GM19463 (cell line): ENCODE results near the gene ETFA.
"Not testable (repeated sequence)": the region's sequence is repeated elsewhere in the genome, so short reads cannot be mapped to it uniquely, and the experiment has no call there.

Source experiments
- ATAC-seq: cut with Tn5 transposase; IDR thresholded peaks from one replicate; pipeline ENCODE4 v1.9.1; 2021; ENCODE audit warnings: mild to moderate bottlenecking, moderate library complexity; ENCODE audit not compliant: unreplicated experiment

The ETFA gene

DNA sequence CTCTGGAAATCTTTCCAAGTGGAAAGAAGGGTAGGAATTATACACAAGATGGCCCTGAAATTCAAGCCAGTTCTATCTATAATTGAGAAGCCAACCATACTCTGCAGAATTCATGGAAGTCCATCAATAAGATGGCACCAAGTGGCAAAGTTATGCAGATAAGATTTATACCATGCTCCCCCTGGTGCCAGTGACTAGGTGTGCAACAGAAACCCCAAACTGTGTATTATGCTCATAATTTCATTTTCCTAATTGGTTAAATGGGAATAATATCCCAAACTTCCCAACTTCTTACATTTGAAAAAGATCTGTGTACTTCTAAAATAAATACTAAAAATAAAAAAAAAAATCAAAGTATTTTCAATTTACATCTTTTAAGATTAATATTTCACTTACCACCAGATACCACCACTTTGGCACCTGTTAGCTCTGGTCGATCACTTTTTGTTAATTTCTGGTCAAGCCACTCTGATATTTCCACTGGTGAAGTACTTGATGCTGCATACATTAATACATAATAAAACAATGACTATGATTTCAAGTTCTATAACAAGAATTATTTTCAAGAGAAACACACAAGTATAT is 25.9 kb downstream of the ETFA start:
- ATAC-seq, result no peak

DNA sequence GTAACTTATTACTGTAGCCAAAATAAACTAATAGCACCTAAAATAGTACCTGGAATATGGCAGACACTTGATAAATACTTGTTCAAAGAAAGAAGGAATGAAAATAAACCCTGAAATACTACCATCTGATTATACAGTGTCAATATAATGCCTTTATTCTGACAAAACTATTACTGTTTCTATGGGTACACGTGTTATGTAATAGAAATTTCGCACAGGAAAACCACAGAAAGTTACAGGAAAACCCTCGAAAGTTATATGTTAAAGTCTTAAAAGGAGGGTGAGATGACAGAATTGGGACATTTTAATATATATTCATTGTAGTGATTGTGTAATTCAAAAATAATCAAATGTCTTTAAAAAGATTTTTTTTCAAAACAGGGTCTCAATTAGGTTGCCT is 28.8 kb downstream of the ETFA start:
- ATAC-seq, result no peak

DNA sequence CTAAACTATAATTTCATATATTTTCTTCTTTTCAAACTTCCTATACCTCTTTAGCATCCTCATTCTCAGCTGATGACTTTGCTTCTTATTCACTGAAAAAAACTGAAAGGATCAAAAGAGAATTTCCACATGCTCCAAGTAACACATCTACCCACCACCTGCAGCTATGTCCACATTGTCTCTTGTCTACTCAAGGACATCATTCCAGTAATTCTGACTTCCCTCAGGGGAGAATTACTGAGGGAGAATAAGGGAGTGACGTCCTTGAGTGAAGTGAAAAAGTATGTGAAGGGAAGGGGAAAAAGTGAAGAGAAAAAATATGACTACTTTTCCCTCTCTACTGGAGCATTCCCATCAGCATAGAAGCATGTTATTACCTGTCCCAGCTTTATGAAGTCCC is 32.6 kb downstream of the ETFA start:
- no peak for ATAC-seq

DNA sequence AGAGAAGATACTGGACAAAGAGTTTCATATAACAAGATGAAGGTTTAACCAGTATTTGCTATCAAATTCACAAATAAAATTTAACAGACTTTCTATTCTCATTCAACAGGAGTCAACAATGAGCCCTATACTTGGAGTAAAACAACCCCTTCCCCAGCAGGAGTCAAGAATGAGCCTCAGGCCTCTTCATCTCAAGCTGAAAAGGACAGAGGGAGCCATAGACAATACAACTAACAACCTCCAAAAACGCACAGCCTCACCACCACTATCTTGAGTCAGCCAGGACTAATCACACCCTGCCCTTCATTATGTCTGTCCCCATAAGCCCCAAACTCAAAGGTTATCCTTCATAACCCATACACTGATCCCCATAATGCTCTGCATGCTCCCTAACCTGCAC is 36.4 kb downstream of the ETFA start:
- ATAC-seq, result no peak

DNA sequence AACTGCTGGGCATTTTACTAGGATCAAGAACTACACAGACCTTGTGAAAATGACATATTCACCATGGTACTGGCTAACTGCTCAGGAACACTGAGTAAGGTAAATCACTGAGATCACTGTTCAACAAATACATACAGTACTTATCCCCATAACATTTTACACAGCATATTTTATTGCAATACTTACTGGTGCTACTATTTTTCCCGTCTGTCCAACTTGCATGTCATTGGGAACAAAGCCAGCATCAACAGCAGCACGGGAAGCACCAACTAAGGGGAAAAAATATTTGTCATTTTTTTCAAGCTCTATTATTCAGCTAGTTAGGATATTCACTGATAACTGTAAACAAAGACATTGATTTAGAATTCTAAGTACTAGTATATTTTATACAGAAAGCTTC is 37.0 kb downstream of the ETFA start:
- no peak for ATAC-seq

DNA sequence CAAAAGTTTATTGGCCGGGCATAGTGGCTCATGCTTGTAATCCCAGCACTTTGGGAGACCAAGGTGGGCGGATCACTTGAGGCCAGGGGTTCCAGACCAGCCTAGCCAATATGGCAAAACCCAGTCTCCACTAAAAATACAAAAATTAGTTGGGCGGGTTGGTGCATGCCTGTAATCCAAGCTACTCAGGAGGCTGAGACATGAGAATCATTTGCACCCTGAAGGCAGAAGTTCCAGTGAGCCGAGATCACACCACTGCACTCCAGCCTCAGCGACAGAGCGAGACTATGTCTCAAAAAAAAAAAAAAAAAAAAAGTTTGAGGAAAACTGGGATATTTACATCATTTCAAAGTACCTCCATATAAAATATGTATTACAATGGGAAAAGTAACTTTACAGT is 40.4 kb downstream of the ETFA start:
- no peak for ATAC-seq

DNA sequence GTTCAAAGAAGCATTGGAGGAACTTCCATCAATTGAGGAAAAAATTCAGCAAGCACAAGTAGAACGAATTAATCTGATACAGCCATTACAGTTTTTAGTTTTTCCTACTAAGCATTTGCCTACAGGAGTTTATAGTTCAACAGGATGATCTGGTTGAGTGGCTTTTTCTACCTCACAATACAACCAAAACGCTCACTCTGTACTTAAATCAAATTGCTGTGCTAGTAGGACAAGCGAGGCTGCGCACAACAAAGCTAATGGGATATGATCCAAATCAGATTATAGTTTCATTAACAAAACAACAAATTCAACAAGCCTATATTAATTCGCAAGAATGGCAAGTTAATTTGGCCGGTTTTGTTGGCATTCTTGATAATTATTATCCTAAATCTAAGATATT is 44.2 kb downstream of the ETFA start:
- ATAC-seq, result no peak

DNA sequence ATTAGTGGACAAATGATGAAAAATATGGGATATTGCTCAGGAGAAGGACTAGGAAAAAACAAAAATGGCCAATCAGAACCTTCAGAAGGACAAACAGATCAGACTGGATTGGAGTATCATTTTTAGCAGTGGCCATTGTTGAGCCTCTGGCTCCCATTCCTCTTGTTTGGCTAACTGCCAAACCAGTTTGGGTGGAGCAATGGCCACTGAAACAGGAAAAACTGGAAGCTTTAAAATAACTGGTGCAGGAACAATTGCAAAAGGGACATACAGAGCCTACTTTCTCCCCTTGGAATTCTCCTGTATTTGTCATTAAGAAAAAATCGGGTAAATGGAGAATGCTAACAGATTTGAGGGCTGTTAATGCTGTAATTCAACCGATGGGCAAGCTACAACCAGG is 45.5 kb downstream of the ETFA start:
- ATAC-seq, result not testable (repeated sequence)

DNA sequence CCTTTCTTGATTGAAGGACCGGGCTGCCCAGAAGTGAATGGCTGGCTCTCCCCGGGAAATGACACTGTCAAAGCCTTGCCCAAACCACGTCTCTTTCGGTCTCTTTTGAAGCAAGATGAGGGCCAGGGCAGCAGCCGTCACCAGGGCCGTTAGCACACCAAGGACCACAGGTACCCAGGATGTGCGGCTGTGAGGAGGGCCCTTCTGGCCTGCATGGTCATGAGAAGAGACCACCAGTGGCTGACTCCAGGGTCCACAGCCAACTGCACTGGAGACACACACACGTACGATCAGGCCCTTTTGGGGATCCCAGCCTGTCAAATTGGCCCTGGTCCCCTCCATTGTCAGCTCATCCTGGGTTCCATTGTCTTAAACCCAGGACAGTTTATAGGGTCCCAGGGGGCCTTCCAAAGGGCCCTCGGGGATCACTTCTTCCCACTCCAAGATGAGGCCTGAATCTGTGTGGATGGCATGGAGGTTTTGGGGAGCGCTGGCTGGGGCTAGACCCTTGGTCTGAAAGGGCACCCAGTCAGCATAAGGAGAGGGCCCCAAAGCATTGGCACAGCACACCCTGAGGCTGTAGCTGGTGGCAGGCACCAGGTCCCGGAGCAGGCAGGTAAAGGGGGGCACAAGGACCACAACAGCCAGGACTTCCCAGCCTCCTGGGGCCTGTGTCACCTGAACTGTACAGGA is 50.9 kb downstream of the ETFA start:
- ATAC-seq, result no peak

DNA sequence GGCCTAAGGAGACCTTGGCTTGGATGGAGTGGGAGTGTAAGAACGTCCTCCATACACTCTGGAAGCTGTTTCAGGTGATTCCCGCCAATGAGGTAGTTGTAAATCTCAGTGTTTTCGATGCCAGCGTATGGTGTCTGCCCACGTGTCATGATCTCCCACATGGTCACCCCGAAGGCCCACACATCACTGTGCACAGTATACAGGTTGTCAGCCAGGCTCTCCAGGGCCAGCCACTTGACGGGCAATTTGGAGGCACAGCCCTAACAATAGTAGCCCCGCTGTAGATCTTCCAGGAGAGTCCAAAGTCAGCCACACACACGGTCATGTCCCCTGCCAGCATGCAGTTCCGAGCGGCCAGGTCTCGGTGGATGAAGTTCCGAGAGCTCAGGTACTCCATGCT is 51.9 kb downstream of the ETFA start:
- ATAC-seq, result no peak

DNA sequence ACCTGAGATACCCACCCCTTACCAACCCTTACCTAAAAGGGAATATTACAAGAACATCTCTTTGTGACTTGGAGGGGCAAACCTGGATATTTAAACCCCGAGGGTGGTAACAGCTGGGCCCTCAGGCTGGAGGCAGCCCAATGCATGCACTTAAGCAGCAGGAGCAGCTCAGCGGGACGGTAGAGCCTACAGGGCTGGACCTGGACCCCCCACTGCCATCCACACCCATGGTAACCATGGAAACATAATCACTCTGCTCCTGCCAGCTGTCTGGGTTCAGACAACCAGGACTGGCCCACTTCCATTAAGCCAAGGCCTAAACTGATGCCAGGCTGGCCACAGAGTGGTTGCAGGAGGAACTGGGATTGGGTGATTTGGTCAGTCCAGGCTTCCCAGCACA is 52.8 kb downstream of the ETFA start:
- no peak for ATAC-seq

DNA sequence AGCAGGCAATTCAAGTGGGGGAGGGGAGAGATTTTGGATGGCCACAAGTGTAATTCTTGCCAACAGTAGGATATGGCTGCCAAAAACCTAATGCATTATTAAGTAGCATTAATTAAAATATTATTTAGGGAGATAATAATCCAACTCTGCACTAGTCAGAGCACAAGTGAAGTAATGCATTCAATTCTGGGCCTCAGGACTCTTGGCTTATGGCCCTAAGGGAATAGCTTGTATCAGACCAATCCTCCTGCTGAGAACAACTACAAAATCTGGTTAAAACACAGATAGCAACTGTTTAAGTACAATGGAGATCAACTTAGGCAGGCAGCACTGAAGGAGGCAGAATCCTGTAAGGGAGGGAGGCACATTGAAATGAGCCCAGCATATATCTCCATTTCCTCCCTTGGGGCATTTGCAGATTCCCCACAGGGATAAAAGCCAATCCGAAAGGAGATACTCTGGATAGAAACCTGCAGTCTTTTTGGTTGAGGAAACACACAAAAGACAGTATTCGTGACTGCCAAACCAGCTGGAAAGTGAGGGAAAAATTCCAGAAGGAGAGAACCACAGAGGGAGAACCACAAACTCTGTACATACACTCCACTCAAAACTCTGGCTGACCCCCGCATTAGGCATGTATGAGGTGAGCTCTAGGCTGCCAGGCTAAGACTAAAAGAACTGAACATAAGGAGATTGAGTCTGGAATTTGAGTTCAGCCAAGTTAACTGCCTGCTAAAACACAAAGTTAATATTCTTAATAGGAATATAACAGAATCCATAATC is 57.4 kb downstream of the ETFA start:
- ATAC-seq, result no peak

DNA sequence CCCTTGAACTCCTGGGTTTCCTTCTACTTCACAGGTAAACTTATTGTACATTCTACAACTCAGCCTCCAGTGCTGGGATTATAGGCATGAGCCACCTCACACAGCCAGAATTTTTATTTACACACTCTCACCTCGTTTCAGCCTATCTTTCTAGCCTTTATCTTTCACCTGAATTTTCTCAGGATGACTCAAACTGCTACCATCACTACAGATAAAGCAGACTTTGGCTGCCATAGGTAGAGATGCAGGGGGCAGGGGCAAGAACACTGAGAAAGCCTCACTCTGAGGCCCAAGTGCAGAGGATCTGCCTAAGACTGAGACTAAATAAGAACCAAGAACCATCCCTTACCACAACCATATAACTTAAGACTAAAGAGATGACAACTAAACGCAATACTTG is 59.0 kb downstream of the ETFA start:
- no peak for ATAC-seq

DNA sequence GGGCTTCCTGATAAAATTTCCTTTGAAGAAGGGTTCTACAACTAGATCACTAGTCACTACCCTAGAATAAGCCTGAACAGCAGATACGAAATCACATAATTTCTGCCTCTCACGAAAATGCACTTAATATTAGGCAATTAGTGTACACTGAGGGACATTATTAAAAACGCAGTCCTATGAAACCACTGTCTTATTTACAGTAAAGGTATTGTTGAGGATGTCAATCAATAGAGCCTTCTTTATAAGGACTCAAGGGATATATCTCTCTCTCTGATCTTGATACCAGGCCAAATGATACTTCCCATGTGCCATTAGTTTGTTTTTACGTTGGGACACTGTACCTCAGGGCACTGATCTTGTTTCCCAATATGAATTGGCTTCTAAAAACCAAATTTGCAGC is 59.6 kb downstream of the ETFA start:
- ATAC-seq, result no peak

DNA sequence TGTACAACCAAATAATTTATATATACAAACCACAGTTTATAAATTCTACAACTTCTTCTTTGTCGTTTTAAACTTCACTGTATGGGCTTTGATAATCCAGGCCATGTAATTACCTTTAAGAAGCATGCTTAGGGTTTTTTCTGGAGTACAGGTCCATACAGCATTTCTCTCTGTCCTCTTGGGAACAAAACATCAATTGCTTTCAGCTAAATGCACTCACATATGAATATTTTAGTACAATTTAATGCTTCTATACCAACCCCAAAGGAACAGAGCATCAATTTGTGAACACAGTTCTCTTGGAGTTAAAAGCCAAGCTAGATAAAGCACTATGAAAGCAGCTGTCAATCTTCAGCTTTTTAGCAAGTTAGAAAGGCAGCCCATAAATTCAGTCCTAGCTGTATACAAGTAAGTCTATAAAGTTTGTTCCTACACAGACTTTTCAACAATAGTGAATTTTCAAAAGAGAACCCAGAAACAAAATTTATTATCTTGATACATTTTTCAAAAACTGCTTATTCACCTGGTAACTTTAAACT is 66.1 kb downstream of the ETFA start:
- ATAC-seq, result no peak

DNA sequence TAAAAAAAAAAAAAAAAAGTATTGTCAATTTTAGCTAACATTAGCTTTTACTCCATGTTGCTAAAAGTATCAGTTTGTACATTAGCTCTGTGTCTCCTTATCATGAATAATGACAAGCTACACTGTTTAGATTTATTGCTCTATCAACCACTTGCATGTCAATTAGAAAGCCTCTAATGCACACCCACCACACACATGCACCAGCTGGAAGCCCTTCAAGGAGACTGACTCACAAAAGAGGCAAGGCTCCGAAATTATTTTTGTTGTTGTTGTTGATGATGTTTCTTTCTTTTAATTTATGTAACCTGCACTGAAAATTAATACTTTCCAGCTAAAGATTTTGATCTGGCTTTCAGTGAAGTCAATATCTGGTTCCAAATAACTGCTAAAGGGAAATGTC is 71.5 kb downstream of the ETFA start:
- ATAC-seq, result no peak

DNA sequence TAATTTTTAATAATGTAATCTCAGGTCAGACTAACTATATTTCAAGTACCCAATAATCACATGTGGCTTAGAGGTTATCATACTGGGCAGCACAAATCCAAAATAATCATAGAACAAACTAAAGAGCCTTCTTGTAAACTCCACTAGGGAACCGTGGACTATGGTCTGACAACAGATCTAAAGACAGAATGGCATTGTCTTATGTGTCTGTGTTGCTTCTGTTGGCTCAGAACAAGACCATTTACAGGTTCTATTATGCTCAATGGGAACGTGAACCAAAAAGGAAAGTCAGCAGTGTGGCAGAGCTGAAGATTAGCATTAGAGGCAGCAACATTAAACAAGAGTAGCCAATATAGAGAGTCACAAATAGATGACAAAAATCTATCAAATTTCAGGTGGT is 74.9 kb downstream of the ETFA start:
- no peak for ATAC-seq

DNA sequence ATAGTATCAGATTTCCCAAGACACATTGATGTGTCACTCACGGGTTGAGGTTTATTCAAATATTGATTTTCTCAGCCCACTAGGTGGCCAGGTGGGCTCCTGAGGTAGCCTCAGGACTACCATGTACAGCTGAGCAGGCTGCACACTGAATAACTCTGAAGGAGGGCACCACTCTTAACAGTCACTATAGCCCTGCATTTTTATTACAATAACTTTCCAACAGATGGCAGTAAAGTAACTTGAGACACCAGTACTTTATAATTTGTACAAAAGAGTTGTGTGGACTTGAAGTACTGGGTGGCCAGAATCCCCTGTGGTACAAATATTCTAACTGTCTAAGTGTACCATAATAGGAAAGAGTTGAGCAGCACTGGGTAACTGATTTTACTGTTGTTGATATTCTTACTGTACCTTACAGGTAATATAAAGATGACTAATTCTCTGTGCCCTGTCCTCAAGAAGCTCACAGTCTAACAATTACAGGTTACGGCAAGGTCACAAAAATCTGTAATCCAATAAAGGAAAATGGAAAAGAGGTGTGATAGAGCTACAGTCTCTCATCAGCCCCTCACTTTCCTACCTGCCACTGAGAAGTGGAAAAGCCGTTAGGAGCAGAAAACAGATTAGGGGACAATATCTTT is 76.0 kb downstream of the ETFA start:
- ATAC-seq, result no peak

DNA sequence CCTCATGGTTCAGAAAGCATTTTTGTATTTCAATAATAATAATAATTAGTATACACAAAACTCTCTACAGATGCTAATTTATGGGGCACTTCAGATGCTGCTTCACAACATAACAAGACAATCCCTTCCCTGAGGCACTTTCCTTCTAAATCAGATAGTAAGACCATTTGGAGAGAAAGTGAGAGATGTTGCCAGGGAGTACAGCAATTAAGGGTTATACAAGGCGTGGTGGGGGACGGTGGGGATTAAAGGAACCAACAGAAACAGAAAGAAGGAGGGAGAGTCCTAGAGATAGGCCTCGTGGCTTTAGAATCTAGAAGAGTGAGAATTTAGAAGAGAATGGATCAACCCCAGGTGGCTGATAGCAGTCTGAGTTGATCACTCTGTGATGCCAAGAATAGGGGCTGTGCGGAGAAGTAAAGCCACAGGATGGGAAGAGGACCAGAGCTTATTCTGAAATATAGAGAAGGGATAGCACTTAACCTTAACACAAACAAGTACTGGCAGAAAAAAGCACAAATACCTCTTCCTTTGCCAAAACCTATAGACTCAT is 76.9 kb downstream of the ETFA start:
- no peak for ATAC-seq

DNA sequence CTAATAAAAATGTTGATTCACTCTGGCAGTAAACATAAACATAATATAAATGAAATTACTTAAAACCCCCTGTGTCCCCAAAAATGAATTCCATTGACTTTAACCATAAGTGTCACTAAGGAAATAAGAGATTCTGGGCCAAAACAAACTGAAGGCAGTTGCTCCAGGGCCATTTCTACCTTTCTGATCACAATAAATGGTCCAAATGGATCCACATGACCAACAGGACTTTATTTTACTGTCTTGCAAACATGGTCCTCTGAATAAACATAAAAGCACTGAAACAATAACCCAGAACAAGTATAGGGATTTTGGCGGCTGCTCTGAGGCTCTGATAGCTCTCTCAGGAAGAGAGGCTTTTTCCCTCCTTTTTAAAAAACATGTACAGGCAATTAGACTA is 77.3 kb downstream of the ETFA start:
- ATAC-seq, result no peak

DNA sequence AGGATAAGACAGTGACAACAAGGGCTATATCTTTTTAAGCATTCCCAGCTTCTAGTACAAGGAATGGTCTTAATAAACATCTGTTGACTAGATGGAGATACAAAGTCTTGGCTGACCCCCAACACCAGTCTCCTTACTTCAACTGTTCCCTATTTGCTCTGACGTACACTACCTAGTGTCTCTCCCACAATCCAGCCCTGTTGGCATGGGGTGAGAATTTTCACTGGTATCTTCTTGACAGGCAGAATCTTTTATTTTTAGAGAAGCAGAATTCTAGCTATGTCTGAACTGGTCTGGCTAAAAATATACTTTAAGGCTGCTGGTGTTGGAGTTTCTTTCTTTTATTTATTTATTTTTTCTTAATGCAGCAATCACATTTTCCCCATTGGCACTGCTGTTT is 82.0 kb downstream of the ETFA start:
- ATAC-seq, result no peak
